Skeletal muscle cell (primary cell): ENCODE results near the gene ACVR1.

Experiments
- DNase-seq: peaks from one replicate; pipeline ENCODE4 v3.0.0-alpha.2; 2010; ENCODE audit warnings: low read depth
- H3K4me3 ChIP-seq: 2 replicates; pipeline ENCODE4 v1.5.1; 2011; ENCODE audit warnings: low read depth, mild to moderate bottlenecking, control low read depth, low read length, moderate library complexity

Gene ACVR1

DNA sequence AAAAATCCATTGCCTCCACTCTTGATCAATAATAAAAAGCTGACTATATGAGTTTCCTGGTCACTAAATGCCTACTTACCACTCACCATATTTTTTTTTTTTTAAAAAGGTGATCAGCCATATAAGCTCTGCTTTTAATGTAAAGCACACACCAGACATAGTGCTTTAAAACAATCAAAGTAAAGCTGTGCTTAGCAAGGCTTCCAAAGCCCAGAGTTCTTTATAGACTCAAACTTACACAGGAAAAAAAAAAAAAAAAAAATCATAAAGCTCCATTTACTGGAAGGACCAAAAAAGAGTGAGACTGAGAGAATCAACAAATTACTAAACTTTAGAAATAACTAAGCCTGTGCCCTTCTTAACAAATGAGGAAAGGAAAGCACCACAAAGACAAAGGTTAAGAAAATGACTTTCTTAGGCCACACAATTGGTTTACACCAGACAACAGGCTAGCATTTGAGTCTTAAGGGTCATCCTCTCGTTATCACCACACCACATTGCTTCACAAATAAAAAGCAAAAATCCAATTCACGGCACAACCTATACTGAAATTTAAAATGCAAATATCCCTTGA, 11.2 kb downstream of the ACVR1 start:
- no peak for DNase-seq
- H3K4me3 ChIP-seq, result no peak overlapping the region

DNA sequence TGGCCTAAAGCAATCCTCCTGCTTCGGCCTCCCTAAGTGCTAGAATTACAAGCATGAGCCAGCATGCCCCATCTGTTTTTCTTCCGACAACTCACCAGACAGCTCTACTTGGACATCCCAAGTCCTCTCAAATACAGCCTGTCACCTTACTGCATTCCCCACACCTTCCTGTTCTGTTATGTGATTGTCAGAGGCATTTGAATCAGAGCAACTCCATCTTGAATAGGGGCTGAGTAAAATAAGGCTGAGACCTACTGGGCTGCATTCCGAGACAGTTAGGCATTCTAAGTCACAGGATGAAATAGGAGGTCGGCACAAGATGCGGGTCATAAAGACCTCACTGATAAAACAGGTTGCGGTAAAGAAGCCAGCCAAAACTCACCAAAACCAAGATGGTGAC, 17.3 kb downstream of the ACVR1 start:
- no peak for DNase-seq
- H3K4me3 ChIP-seq, result no peak overlapping the region

DNA sequence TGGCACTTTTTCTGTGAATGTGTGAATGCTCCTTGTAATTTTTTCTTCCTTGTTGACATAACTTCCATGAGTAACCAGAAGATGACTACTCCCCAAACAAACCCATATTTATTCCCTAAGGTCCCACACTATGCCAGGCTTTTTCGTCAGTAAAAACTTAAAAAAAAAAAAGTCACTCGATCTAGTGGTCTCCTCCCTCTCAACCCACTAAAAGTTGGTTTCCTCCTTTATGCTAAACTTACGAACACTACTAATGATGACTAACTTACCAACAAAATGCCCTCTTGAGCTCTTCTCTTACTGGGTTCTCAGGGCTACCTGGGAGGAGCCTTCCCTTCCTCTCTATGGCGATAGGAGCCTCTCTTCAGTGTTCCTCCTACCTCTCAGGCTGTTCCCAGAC, 18.2 kb downstream of the ACVR1 start:
- DNase-seq, result peak; percentile 71
- H3K4me3 ChIP-seq, result no peak overlapping the region

DNA sequence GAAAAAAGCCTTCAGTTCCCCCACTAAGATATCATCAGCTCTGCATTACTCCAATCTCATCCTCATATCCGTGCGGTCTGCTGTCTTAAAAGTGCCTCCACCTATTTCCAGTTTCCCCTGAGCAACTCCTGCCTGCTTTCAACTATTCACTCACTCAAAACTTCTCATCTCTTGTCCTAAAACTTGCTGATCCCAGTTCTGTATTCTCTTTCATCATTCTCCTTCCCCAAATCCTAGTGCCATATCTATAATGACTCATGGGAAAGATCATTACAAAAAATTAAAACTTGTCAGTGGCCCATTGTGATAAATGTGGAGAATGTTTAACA, 20.0 kb downstream of the ACVR1 start:
- no peak for DNase-seq
- no peak overlapping the region for H3K4me3 ChIP-seq

DNA sequence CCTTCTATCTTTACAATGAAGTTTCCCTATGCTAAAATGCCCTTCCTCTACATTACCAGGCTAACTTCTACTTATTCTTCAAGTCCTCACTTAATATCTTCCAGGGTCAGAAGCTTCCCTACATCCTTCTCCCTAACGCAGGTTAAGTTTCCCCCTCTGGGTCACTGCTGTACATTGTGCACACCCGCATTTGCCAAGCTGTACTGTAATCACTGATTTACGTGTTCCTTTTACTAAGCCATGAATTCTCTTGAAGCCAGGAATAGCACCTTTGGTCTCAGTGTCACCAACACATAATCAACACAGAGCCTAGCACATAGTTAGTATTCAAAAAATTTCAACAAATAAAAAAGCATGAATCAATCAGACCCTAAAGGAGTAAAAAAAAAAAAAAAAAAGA, 22.3 kb downstream of the ACVR1 start:
- no peak overlapping the region for H3K4me3 ChIP-seq
- DNase-seq, result no peak

DNA sequence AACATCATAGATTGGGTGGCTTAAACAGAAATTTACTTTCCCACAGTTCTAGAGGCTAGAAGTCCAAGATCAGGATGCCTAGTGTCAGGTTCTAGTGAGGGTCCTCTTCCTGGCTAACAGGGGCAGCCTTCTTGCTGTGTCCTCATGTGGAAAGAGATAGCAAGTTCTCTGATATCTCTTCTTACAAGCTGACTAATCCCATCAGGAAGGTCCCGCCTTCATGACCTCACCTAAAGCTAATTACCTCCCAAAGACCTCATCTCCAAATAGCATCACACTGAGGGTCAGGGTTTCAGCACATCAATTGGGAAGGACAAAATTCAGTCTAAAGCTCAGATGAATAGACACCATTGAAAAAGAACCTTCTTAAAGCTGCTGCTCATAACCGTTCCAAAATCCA, 22.9 kb downstream of the ACVR1 start:
- no peak for DNase-seq
- no peak overlapping the region for H3K4me3 ChIP-seq

DNA sequence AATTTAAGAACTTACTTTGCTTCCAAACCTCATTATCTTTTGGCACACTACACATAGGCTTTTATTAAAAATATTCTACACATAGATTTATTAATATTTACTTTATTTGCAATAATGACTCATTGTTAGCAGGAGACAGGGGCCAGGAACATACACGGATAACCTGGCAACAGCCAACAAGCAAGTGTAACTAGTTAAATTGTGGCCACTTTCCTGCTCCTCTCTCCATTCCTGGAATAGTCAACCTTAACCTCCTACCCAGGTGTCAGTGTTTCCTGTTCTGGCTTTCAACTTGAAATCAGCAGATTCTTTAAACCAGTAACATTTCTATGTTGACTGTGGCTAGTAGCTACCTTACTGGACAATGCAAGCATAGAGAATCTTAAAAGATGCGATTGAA, 26.5 kb downstream of the ACVR1 start:
- DNase-seq, result no peak
- H3K4me3 ChIP-seq, result no peak overlapping the region

DNA sequence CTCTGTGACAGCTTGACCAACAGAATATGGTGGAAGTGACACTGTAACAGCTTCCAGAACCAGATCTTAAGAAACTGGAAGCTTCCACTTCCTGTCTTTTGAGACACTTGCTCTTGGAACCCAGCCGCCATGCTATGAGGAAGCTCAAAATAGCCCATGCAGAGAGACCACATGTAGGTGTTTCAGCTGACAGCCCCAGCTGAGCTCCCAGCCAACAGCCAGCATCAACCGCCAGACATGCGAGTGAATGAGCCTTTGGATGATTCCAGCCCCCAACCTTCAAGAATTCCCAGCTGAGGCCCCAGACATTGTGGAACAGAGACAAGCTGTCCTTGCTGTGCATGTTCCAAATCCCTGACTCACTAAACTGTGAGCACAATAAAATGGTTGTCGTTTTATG, 27.9 kb downstream of the ACVR1 start:
- no peak overlapping the region for H3K4me3 ChIP-seq
- DNase-seq, result no peak

DNA sequence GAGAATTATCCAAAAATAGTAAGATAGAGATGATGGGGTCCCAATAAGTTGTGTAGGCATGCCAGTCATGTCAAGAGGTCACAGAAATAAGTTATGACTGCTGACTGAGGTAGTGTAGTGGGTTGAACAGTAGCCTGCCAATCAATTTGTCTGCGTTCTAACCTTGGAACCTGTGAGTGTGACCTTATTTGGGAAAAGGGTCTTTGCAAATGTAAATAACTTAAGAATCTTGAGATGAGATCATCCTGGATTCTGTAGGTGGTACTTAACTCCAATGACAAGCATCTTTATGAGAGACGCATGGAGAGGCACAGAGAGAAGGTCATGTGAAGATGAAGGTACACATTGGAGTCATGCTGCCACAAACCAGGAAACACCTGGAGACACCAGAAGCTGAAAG, 31.0 kb downstream of the ACVR1 start:
- no peak overlapping the region for H3K4me3 ChIP-seq
- no peak for DNase-seq

DNA sequence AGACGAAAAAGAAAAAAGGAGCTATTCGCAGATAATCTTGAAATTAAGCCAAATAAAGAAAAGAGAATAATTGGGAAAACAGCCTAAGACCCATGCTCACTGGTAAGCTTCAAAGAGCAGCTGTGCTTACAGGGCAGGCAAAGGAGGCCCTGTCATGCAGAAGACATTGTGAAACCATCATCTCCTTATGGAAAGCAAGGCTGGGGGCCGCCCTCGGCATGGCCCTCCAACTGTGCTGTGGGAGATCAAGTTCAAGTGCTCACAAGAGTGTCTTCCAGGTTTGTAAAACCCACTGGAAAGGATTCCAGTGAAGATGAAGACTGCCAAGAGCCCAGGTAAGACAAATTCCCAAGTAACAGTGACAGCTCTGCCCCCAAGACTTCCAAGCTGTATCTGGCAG, 32.2 kb downstream of the ACVR1 start:
- no peak for DNase-seq
- no peak overlapping the region for H3K4me3 ChIP-seq

DNA sequence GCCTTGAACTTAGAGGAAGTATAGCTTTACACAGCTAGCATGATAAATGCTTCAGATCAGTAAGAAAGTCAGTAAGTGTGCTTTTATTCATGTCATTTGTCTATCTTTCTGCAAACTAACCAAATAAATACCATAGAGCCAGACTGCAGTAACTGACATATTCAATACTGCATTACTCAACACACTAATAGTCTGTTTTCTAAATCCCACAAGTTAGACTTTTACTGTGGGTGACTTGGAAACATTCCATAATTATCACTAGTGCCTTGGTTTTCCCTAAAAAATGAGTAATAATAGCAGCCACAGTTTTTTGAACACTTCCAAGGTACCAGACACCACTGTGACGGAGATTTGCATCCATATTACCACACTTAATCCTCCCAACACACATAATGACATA, 33.0 kb downstream of the ACVR1 start:
- DNase-seq, result no peak
- no peak overlapping the region for H3K4me3 ChIP-seq

DNA sequence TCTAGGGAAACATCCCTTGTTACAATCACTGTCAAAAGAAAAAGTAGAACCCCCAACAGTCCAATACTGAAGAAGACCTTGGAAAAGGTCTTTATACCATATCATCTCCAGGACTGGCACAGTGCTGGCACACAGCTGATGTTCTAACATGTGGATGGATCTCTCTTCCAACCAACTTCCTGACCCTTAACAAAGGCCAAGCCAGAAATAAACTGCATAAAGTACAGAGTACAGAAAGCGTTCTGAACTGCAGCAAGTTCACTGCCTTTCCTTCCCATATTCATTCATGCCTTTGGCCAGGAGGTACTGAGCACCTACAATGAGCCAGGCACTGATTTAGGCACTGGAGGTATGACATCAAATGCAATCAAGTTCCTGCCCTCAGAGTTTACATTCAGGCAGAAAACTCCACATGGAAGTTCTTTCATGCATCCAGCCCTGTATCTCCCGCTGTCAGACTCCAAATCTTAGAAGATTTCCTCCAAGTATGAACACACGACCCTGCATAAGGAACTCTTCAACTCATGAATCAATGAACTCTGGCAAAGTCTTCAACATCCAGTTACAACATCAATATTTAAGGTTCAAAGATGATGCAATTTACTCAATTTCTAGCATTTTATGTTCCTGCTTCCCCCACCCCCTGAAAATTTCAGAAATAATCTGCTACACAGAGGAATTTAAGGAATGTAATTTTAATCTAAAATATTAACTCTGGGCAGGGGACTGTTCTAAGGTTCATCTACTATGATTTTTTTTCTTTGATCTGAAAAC, 33.8 kb downstream of the ACVR1 start:
- DNase-seq, result no peak
- no peak overlapping the region for H3K4me3 ChIP-seq

DNA sequence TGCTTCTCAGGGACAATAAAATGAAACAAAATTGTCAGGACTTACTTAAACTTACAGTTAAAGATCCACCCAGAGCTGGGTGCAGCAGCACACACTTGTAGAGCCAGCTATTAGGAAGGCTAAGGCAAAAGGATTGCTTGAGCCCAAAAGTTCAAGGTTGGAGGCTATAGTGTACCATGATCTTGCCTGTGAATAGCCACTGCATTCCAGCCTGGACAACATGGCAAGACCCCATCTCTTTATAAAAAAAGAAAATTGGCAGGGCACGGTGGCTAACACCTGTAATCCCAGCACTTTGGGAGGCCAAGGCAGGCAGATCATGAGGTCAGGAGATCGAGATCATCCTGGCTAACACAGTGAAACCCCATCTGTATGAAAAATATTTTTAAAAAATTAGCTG, 34.6 kb downstream of the ACVR1 start:
- no peak overlapping the region for H3K4me3 ChIP-seq
- no peak for DNase-seq

DNA sequence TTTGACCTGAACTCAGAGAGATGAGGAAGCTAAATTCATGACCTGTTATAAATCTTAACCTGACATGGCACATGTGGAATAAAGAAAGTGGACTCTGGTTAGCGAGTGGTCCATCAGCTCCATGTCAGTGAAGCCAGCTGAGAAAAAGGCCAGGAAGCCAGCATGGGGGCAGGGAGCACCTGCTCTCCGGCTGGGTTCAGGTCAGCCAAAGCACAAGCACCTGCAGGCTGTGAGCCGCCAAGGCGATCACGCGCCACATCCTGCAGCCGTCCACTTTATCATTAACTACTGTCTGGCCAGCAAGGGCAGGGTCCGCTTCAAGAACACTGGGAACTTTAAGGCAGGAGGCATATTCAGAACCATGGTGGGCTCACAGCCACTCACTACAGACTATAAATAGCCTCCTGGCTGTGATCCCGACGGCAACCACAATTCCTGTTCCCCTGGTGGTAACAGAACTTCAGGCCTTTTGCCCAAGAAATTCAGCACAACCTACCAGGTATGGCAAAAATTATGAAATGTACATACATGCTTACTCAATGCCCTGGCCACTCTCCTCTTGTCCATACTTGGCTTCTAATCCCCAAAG, 35.5 kb downstream of the ACVR1 start:
- no peak overlapping the region for H3K4me3 ChIP-seq
- no peak for DNase-seq

DNA sequence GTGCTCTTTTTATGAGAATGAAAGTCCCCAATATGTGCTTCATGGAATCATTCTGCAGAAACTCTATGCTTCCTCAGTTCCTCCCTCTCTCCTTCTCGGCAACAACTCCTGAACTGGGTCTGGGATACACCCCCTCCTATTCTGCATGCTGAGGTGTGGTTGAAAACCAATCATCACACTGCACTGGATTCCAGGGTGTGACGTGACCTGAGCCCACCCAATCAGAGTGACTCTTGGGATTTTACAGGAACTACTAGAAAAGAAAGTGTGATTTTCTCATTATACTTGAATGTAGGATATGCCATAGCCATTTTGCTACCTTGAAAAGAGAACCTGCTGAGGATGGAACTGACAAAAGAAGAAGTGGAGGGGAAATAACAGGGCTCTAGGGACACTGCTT, 36.3 kb downstream of the ACVR1 start:
- no peak for DNase-seq
- H3K4me3 ChIP-seq, result no peak overlapping the region

DNA sequence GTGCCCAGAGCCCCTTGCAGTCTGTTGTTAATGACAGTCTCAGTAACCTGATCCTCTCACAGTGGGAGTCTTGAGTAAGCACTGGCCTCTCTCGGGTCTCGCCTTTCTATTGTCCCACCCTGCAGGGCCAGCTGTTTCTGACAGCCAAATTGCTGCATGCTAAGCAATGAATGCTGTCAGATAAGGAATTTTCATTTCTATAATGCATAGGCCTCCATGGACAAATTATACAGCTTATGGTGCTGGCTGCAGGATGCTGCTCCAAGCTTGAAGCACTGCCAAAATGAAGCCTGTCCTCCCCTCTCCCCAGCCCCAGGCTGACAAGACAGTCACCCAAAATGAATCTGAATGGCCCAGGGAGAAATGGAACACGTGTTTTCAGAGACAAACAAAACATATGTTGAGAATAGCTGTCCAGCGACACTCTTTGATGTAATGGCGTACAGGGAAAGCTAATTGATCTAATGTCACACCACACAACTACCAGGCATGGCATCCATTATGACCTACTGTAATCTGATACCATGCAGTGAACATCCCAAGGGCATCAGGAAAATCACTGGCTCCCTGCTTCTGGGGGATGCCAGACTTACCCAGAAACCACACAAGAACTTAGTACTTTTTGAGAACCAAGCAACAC, 36.8 kb downstream of the ACVR1 start:
- H3K4me3 ChIP-seq, result no peak overlapping the region
- DNase-seq, result peak; percentile 64

DNA sequence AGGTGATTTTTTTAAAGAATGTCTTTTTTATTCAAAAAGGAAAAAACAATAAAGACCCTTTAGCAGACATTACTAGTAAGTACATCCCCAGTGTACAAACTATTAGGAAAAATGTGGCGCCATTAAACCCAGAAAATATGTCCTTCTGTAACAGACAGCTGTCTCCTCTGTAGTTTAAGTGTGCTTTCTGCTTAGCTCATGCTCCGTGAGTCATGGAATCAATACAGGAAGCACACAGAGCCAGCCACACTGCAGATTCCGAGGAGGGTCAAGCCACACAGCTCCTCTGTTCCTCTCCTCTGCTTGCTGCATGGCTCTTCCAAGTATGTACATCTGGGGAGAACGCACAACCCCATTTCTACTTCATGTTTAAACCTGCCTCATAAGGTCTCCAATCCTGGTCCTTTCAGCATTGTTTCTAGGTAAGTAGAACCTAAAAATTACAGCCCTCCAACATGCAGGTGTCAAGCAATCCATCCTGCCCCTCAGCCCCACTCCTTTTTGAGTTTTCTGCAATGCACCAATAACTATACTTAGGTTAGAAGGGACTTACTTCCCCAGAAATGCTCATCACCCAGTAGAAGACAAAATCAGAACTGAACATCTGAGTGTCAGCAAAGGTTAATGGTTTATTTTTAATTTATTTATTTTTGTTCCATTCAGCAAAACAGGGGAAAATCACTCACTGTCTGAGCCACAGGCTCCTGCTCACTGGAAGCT, 37.5 kb downstream of the ACVR1 start:
- peak; percentile 79 for DNase-seq
- H3K4me3 ChIP-seq, result peak overlapping the region; percentile 31

DNA sequence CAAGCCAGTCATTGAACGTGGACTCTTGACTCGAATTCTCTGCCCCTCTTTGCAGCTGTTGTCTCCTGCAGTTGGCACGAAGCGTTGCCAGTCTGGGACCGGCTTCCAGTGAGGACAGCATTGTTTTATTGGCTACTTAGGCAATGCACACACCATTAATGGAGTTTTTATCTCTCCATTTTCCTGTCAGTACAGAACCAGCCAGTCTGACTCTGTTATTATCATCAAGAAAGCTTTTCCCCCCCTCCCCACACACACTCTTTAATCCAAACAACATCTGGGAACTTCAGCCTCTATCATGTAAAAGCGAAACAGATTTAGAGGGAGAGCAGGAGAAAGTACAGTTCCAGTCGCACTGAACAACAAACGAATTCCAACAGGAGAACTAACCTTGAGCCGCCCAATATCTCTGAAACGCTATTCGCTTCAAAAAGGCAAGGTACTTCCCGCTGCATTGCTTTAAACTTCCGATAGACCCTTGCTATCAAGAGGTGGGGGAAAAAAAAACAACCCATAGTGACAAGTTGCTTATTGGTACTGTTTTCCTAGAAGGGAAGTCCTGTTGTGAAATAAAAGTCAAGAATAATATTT, 38.2 kb downstream of the ACVR1 start:
- peak overlapping the region; percentile 31 for H3K4me3 ChIP-seq
- no peak for DNase-seq

DNA sequence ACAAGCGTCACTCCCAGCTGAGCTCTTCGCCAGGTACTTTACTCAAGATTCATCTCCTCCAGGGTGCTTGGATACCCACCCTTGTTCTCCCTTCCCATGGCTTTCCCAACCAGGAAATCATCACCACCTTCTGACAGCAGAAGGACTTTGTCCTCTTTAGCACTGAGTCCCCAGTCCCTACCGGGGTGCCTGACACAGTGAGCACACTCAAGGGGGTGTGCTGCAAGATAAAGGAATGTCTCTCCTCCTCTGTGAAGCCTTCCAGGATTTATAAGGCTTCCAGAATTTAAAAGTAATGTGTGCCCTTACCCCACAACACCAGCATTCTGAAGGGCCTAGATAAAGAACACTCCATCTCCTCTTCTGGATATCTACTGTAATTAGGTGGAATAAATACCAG, 39.6 kb downstream of the ACVR1 start:
- no peak overlapping the region for H3K4me3 ChIP-seq
- DNase-seq, result no peak

DNA sequence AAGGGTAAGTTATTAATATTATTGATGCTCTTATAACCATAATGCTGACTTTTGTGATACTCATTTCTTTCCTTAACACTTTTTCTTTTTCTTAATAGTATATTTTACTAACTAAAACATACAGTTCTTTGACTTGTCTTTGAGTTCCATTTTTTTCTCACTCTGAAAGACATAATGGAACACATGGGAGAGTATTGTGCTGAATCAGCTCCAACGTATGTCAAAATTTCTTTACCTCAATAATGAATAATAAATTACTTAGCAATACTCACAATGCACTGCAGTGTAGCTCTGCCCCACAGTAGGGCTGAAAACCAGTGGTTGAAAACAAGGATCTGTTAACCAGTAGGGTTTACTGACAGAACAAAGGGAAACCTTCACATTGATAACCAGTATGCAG, 40.7 kb downstream of the ACVR1 start:
- no peak overlapping the region for H3K4me3 ChIP-seq
- DNase-seq, result no peak
